Testis (tissue), 3 donors: ENCODE data around the gene GPR26. TPM values are rescaled to one million over a fixed set of nuclear protein-coding genes. Genes with fewer than 3 reads are reported as not detected.

Source experiments
- DNase-seq: peaks from one replicate; pipeline ENCODE4 v3.0.0-alpha.2; 2019
- H3K27ac ChIP-seq, 2 donors: fragments of 200-600 bp; sonication (generic); one replicate each; pipeline ENCODE4 v1.5.1; 2019
- H3K27me3 ChIP-seq: fragments of 200-600 bp; sonication (generic); one replicate; pipeline ENCODE4 v1.5.1; 2019
- H3K36me3 ChIP-seq: fragments of 200-600 bp; sonication (generic); one replicate; pipeline ENCODE4 v1.5.1; 2017; ENCODE audit warnings: low read depth; ENCODE audit errors: missing control alignments
- H3K4me1 ChIP-seq: fragments of 200-600 bp; sonication (generic); one replicate; pipeline ENCODE4 v1.5.1; 2019
- H3K4me3 ChIP-seq, 2 donors: fragments of 200-600 bp; sonication (generic); one replicate each; pipeline ENCODE4 v1.5.1; 2017 to 2019
- H3K9me3 ChIP-seq: fragments of 200-600 bp; sonication (generic); one replicate; pipeline ENCODE4 v1.5.1; 2017
- POLR2A ChIP-seq: fragments of 450-650 bp; IDR thresholded peaks from one replicate; pipeline ENCODE4 v1.6.1; 2017; ENCODE audit warnings: antibody characterized with exemption, mild to moderate bottlenecking, moderate library complexity
- WGBS, 2 donors: methylation state at CpG; one replicate each; pipeline ENCODE4 v1.1.5; 2018; 5-methylcytosine and 5-hydroxymethylcytosine counted together
- intact Hi-C: fragments of 100-400 bp; cut with DNase I; formaldehyde crosslinking; loops from one replicate; pipeline ENCODE4 v1.15.1; 2023; ENCODE audit warnings: low total_unique reads
- polyA plus RNA-seq: library from polyadenylated mRNA; stranded (reverse); fragments of 350-450 nt; fragmentation: Illumina TruSeq; extraction: RNeasy Lipid Tissue Mini Kit (QIAGEN cat#74804); gene quantifications from one replicate; pipeline ENCODE4 v1.2.3, GENCODE V29; 2014; ENCODE audit warnings: low read depth, low replicate concordance; ENCODE audit not compliant: insufficient read depth
- total RNA-seq, 2 donors: library from RNA; depleted of rRNA; stranded (reverse); fragments of >200 nt; gene quantifications; one replicate each; pipeline ENCODE4 v1.2.3, GENCODE V29; 2016
- TF ChIP-seq, protein P1 (sequence below), 3 experiments: fragments of 450-650 bp in 2 of 3; fragments of 200-600 bp in 1 of 3; sonication (generic) in 1 of 3; IDR thresholded peaks; one replicate each; pipeline ENCODE4 v1.5.1; 2016 to 2019; ENCODE audit warnings: antibody characterized with exemption in 3 of 3, mild to moderate bottlenecking in 2 of 3, moderate library complexity in 1 of 3

GPR26 gene
- total and polyA plus RNA-seq, 3 donors from 2014 or later = 0.15 to 0.37 (median 0.31) TPM

DNA sequence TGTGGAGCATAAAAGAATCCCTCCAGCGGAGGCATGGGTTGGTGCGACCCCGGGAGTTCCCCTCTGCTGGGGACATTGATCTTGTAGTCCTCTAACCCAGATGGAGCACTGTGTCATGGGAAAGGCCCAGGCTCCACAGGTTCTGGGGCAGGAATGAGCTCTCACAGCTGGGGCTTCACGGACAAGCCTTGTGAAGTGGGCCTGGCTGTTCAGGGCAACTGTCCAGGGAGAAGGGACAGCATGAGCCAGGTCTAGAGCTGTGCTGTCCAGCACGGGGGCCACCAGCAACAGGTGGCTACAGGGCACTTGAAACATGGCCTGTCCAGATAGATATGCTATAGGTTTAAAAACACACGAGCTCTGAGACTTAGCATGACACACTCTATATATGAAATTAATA lies 11.4 kb downstream of the GPR26 start:
- Histone ChIP-seq H3K4me3 (no peak overlapping the region), H3K27ac (no peak overlapping the region), H3K4me1 (no peaks in the 10 kb centered on the region), H3K36me3 (no peaks in the 10 kb centered on the region), H3K9me3 (no peaks in the 10 kb centered on the region), H3K27me3 (no peaks in the 10 kb centered on the region)
- 72 to 76% methylated on average over 6 of the region's 6 CpGs for WGBS, 2 donors
- DNase-seq = no peak
- TF ChIP-seq POLR2A = no peak
- TF ChIP-seq, protein P1, sequence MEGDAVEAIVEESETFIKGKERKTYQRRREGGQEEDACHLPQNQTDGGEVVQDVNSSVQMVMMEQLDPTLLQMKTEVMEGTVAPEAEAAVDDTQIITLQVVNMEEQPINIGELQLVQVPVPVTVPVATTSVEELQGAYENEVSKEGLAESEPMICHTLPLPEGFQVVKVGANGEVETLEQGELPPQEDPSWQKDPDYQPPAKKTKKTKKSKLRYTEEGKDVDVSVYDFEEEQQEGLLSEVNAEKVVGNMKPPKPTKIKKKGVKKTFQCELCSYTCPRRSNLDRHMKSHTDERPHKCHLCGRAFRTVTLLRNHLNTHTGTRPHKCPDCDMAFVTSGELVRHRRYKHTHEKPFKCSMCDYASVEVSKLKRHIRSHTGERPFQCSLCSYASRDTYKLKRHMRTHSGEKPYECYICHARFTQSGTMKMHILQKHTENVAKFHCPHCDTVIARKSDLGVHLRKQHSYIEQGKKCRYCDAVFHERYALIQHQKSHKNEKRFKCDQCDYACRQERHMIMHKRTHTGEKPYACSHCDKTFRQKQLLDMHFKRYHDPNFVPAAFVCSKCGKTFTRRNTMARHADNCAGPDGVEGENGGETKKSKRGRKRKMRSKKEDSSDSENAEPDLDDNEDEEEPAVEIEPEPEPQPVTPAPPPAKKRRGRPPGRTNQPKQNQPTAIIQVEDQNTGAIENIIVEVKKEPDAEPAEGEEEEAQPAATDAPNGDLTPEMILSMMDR (IDR thresholded peaks at IDR 0.05) = no peak
- intact Hi-C loops = no loop called here

DNA sequence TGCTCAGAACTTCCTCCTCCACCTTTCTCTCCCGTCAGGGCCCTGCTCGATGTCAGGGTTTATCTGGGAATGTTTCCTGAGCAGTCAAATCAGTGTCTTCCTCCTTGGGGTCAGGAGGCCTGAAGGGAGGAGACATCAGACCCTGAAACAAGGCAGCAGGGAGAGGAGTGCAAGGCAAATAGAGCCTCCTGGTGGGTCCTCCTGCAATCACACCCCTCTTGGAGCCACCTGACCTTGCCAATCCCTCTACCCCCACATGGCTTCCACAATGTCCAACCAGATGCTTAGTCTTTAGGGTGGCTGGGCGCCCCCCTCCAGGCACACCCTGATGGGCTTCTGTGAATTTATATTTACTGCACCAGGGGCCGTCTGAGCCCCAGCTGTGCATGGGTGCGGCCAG lies 12.2 kb downstream of the GPR26 start:
- Histone ChIP-seq H3K36me3 (no peaks in the 10 kb centered on the region), H3K27ac (no peak overlapping the region), H3K4me3 (no peak overlapping the region), H3K9me3 (no peaks in the 10 kb centered on the region), H3K27me3 (no peaks in the 10 kb centered on the region), H3K4me1 (no peaks in the 10 kb centered on the region)
- no peak for DNase-seq
- intact Hi-C loops = no loop called here
- TF ChIP-seq POLR2A = no peak
- TF ChIP-seq, protein P1 (IDR thresholded peaks at IDR 0.05) = no peak
- 70 to 78% methylated on average over 4 to 5 of the region's 5 CpGs for WGBS, 2 donors

DNA sequence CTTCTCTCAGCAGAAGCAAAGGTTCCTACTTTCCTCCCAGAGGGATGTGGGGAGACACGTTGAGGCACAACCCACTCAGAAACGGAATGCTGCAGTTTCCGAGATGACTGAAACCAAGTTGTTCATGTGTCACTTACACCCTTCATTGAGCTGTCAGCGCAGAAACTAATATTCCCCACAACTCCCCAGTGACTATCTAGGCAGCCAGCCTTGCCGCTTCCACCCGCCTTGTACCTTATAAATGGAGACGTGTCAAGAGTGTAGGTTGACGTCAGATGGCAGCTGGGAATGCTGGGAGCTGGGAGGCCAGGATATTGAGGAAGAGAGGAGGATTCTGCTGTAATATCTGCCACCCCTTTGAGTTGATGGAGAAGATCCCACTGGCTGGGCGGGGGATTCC lies 15.1 kb downstream of the GPR26 start:
- TF ChIP-seq, protein P1 (IDR thresholded peaks at IDR 0.05) = no peak
- no peak for TF ChIP-seq POLR2A
- Histone ChIP-seq H3K4me3 (no peak overlapping the region), H3K9me3 (no peaks in the 10 kb centered on the region), H3K36me3 (no peaks in the 10 kb centered on the region), H3K27me3 (no peaks in the 10 kb centered on the region), H3K4me1 (no peaks in the 10 kb centered on the region), H3K27ac (no peak overlapping the region)
- intact Hi-C loops = no loop called here
- 84 to 92% methylated on average over 6 to 9 of the region's 9 CpGs for WGBS, 2 donors
- DNase-seq = no peak

DNA sequence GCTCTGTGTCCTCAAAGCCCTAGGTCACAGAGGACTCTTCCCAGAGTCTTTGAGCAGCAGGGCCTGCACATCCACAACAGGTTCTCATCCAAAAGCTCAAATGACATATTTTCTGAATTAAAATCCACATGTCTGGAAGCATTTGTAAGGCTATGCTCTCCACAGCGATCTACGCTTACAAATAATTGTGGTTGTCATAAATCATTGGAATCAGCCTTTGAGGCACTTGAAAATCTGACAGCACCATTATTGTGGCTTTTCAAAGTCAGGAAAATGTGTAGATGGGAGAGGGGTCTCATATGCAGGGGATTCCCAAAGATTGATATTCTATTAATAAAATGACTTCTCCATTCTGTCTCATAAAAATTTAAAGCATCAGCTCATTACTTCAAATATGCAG lies 16.3 kb downstream of the GPR26 start:
- Histone ChIP-seq H3K27ac (no peak overlapping the region), H3K4me3 (no peak overlapping the region), H3K27me3 (no peaks in the 10 kb centered on the region), H3K4me1 (no peaks in the 10 kb centered on the region), H3K9me3 (no peaks in the 10 kb centered on the region), H3K36me3 (no peaks in the 10 kb centered on the region)
- no peak for DNase-seq
- WGBS, 2 donors = 92 to 100% methylated on average over 2 of the region's 2 CpGs
- TF ChIP-seq POLR2A = no peak
- TF ChIP-seq, protein P1 (IDR thresholded peaks at IDR 0.05) = no peak
- intact Hi-C loops = no loop called here

DNA sequence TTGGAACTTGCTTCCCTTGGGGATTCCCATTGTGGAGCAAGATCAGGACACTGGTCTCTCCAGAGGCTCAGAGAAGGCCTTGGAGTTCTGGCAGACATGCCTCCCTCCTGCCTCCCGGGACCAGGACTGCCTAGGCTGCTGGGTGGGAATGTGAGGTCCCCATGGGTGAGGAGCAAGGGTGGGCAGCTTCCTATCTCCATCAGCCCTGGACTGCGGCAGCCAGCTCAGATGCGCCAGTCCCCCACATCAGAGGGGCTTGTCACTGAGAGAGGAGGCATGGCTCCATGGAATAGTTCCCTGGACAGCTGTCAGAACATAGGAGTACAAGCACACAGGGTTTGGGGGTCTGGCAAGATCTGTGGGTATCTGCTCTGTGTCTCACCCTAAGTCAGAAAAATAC lies 17.3 kb downstream of the GPR26 start:
- DNase-seq = no peak
- Histone ChIP-seq H3K27ac (no peak overlapping the region), H3K27me3 (no peaks in the 10 kb centered on the region), H3K9me3 (no peaks in the 10 kb centered on the region), H3K36me3 (no peaks in the 10 kb centered on the region), H3K4me1 (no peaks in the 10 kb centered on the region), H3K4me3 (no peak overlapping the region)
- intact Hi-C loops = no loop called here
- whole genome bisulfite sequencing, 2 donors = 39 to 70% methylated on average over 3 of the region's 3 CpGs
- TF ChIP-seq, protein P1 (IDR thresholded peaks at IDR 0.05) = no peak
- no peak for TF ChIP-seq POLR2A
